ENCODE data around the gene FSTL5. TPM values are rescaled to one million over a fixed set of nuclear protein-coding genes. Genes with fewer than 3 reads are reported as not detected.

FSTL5 gene
- total RNA-seq, 1 experiment from 2014 or later, result not detected

DNA sequence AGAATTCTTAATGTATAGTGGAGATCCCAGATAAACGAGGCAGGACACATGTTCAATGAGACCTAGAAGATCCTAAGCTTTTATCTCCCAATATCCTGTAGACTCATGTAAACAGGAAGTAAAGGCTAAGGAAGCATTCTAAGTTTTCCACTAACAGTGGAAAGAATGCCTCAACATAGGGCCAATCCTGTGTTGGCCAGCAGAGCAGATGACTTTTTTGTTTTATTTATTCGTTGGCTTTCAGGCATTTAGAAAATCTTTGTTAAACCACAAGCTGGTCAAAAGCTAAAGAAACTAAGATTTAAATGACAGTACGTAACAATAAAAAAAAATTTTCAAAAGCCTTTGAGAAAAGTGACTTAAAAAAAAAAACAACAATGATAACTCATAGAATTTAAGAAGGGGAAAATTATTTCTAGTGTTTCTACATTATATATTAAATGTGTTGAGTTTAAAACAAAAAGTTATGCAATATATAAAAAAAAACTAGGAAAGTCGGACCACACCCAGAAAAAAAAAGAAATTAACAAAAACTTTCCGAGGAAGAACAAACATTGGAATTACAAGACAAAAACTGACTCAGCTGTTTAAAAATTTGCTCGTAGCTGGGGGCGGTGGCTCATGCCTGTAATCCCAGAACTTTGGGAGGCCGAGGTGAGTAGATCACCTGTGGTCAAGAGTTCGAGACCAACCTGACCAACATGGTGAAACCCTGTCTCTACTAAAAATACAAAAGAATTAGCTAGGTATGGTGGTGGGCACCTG, 759.3 kb downstream of the FSTL5 start:
- no peak for DNase-seq (ENCODE audit: unreplicated experiment)
- no peak overlapping the region for H3K4me3 Mint-ChIP-seq (ENCODE audit: unreplicated experiment)
- H3K9me3 Mint-ChIP-seq (ENCODE audit: unreplicated experiment), result peaks cover 7% of the 10 kb centered on the region
- H3K27ac Mint-ChIP-seq (ENCODE audit: low read depth, unreplicated experiment), result no peak overlapping the region
- intact Hi-C loops (cut with micrococcal nuclease), result no loop called here
- CTCF ChIA-PET, result interaction anchor here (0.7 kb wide), 1 partner anchor 1985 kb away, joined by 3 read pairs; no protein-coding TSS in a partner anchor
- POLR2A ChIA-PET, result interaction anchor here (0.6 kb wide), 1 partner anchor 37 kb away, joined by 3 read pairs; no protein-coding TSS in a partner anchor
- H3K36me3 Mint-ChIP-seq (ENCODE audit: insufficient read depth, unreplicated experiment), result no peaks in the 10 kb centered on the region
- no TSS peak for BruUV-seq (replicated peaks)
- no peaks in the 10 kb centered on the region for H3K4me1 Mint-ChIP-seq (ENCODE audit: insufficient read depth, unreplicated experiment)
- no peaks in the 10 kb centered on the region for H3K27me3 Mint-ChIP-seq (ENCODE audit: insufficient read depth, unreplicated experiment)
- TF ChIP-seq, protein P1, sequence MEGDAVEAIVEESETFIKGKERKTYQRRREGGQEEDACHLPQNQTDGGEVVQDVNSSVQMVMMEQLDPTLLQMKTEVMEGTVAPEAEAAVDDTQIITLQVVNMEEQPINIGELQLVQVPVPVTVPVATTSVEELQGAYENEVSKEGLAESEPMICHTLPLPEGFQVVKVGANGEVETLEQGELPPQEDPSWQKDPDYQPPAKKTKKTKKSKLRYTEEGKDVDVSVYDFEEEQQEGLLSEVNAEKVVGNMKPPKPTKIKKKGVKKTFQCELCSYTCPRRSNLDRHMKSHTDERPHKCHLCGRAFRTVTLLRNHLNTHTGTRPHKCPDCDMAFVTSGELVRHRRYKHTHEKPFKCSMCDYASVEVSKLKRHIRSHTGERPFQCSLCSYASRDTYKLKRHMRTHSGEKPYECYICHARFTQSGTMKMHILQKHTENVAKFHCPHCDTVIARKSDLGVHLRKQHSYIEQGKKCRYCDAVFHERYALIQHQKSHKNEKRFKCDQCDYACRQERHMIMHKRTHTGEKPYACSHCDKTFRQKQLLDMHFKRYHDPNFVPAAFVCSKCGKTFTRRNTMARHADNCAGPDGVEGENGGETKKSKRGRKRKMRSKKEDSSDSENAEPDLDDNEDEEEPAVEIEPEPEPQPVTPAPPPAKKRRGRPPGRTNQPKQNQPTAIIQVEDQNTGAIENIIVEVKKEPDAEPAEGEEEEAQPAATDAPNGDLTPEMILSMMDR (IDR thresholded peaks at IDR 0.05; ENCODE audit: unreplicated experiment), result no peak

GRCh38 chr4:161403781-161404180, 760.0 kb downstream of the FSTL5 start:
- Mint-ChIP-seq H3K27me3 (ENCODE audit: insufficient read depth, unreplicated experiment) (no peaks in the 10 kb centered on the region), H3K4me1 (ENCODE audit: insufficient read depth, unreplicated experiment) (no peaks in the 10 kb centered on the region), H3K27ac (ENCODE audit: low read depth, unreplicated experiment) (no peak overlapping the region), H3K9me3 (ENCODE audit: unreplicated experiment) (peaks cover 7% of the 10 kb centered on the region), H3K36me3 (ENCODE audit: insufficient read depth, unreplicated experiment) (no peaks in the 10 kb centered on the region), H3K4me3 (ENCODE audit: unreplicated experiment) (no peak overlapping the region)
- TF ChIP-seq, protein P1 (IDR thresholded peaks at IDR 0.05; ENCODE audit: unreplicated experiment), result no peak
- no TSS peak for BruUV-seq (replicated peaks)
- POLR2A ChIA-PET, result no interaction called here
- CTCF ChIA-PET, result interaction anchor here (0.7 kb wide), 1 partner anchor 1984 kb away, joined by 3 read pairs; no protein-coding TSS in a partner anchor
- DNase-seq (ENCODE audit: unreplicated experiment), result no peak
- intact Hi-C loops (cut with micrococcal nuclease), result no loop called here

DNA sequence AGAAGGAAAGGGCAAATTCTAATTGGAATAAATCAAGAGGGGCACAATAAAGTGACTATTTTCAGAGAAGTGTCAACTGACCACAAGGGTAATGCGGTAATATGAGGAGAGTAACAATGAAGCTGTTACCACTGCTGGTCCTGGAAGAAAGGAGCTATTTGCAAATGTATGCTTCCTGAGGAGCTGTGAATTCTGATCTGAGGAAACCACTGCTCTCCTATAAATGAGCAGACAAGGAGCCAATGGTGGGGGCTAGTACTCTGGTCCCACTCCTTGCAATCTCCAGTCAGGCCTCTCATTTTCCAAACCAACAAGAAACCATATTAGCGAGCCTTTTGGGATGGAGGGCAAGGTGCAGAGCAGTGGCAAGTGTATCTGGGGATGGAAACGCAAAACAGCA, 770.2 kb downstream of the FSTL5 start:
- DNase-seq (ENCODE audit: unreplicated experiment), result no peak
- no peak overlapping the region for H3K4me3 Mint-ChIP-seq (ENCODE audit: unreplicated experiment)
- POLR2A ChIA-PET, result no interaction called here
- H3K4me1 Mint-ChIP-seq (ENCODE audit: insufficient read depth, unreplicated experiment), result no peaks in the 10 kb centered on the region
- TF ChIP-seq, protein P1 (IDR thresholded peaks at IDR 0.05; ENCODE audit: unreplicated experiment), result no peak
- intact Hi-C loops (cut with micrococcal nuclease), result no loop called here
- no peaks in the 10 kb centered on the region for H3K27me3 Mint-ChIP-seq (ENCODE audit: insufficient read depth, unreplicated experiment)
- no peaks in the 10 kb centered on the region for H3K9me3 Mint-ChIP-seq (ENCODE audit: unreplicated experiment)
- no peak overlapping the region for H3K27ac Mint-ChIP-seq (ENCODE audit: low read depth, unreplicated experiment)
- CTCF ChIA-PET, result interaction anchor here (0.6 to 1.0 kb wide), 2 partner anchors 13 to 15 kb away, joined by 4 read pairs; no protein-coding TSS in a partner anchor
- H3K36me3 Mint-ChIP-seq (ENCODE audit: insufficient read depth, unreplicated experiment), result no peaks in the 10 kb centered on the region
- BruUV-seq (replicated peaks), result no TSS peak

DNA sequence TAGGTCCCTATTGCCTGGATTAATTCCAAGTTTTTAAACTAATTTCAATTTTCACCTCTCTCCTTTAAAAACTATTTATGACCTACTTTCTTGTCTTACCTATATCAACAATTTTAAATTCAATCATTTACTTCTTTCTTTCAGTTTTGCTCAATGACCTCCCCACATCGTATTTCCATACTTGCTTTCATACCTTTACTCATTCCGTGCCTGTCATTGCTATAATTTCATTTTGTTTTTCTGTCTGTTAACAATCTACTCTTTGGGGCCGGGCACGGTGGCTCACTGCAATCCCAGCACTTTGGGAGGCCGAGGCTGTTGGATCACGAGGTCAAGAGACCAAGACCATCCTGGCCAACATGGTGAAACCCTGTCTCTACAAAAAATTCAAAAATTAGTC, 781.1 kb downstream of the FSTL5 start:
- no peak for DNase-seq (ENCODE audit: unreplicated experiment)
- Mint-ChIP-seq H3K4me3 (ENCODE audit: unreplicated experiment) (no peak overlapping the region), H3K27ac (ENCODE audit: low read depth, unreplicated experiment) (no peak overlapping the region), H3K27me3 (ENCODE audit: insufficient read depth, unreplicated experiment) (no peaks in the 10 kb centered on the region), H3K4me1 (ENCODE audit: insufficient read depth, unreplicated experiment) (peaks cover 15% of the 10 kb centered on the region), H3K9me3 (ENCODE audit: unreplicated experiment) (peaks cover 8% of the 10 kb centered on the region), H3K36me3 (ENCODE audit: insufficient read depth, unreplicated experiment) (no peaks in the 10 kb centered on the region)
- ChIA-PET CTCF (no interaction called here), POLR2A (no interaction called here)
- intact Hi-C loops (cut with micrococcal nuclease), result no loop called here
- TF ChIP-seq, protein P1 (IDR thresholded peaks at IDR 0.05; ENCODE audit: unreplicated experiment), result no peak
- no TSS peak for BruUV-seq (replicated peaks)
